Neural crest cell (in vitro differentiated cells): Measurements from ENCODE around the gene FRMD4A. TPM values are rescaled to one million over a fixed set of nuclear protein-coding genes. Genes with fewer than 3 reads are reported as not detected.

Experiments used
- DNase-seq: peaks from one replicate; pipeline ENCODE4 v3.0.0; 2021; ENCODE audit warnings: low read depth, mixed read lengths, low spot score
- H3K27ac Mint-ChIP-seq: one replicate; pipeline ENCODE4 v1.8.0; 2021; ENCODE audit warnings: mild to moderate bottlenecking, mixed read lengths; ENCODE audit not compliant: unreplicated experiment
- H3K27me3 Mint-ChIP-seq: 2 replicates; pipeline ENCODE4 v1.8.0; 2021; ENCODE audit warnings: low read depth, mild to moderate bottlenecking, mixed read lengths
- H3K36me3 Mint-ChIP-seq: 2 replicates; pipeline ENCODE4 v1.8.0; 2021; ENCODE audit warnings: low read depth, mild to moderate bottlenecking, mixed read lengths
- H3K4me1 Mint-ChIP-seq: 2 replicates; pipeline ENCODE4 v1.8.0; 2021; ENCODE audit warnings: mixed read lengths
- H3K4me3 Mint-ChIP-seq: one replicate; pipeline ENCODE4 v1.8.0; 2021; ENCODE audit warnings: mild to moderate bottlenecking, mixed read lengths
- H3K9me3 Mint-ChIP-seq: 2 replicates; pipeline ENCODE4 v1.8.0; 2021; ENCODE audit warnings: mixed read lengths
- total RNA-seq: library from RNA; stranded (reverse); gene quantifications from 2 replicates; pipeline ENCODE4 v1.2.1, GENCODE V29; 2021
- TF ChIP-seq, protein P1 (sequence below): fragments of 200-600 bp; sonication (generic); conservative IDR thresholded peaks from 2 replicates; pipeline ENCODE4 v1.5.0; 2021; ENCODE audit warnings: antibody characterized with exemption, mild to moderate bottlenecking

Gene FRMD4A
- total RNA-seq, 1 donor from 2014 or later, result 65.3 TPM

- Mint-ChIP-seq H3K27me3 (no peaks in the 10 kb centered on the region), H3K27ac (no peak overlapping the region), H3K36me3 (no peaks in the 10 kb centered on the region), H3K4me3 (no peak overlapping the region), H3K4me1 (peaks cover 12% of the 10 kb centered on the region), H3K9me3 (no peaks in the 10 kb centered on the region)
- DNase-seq, result no peak
- TF ChIP-seq, protein P1, sequence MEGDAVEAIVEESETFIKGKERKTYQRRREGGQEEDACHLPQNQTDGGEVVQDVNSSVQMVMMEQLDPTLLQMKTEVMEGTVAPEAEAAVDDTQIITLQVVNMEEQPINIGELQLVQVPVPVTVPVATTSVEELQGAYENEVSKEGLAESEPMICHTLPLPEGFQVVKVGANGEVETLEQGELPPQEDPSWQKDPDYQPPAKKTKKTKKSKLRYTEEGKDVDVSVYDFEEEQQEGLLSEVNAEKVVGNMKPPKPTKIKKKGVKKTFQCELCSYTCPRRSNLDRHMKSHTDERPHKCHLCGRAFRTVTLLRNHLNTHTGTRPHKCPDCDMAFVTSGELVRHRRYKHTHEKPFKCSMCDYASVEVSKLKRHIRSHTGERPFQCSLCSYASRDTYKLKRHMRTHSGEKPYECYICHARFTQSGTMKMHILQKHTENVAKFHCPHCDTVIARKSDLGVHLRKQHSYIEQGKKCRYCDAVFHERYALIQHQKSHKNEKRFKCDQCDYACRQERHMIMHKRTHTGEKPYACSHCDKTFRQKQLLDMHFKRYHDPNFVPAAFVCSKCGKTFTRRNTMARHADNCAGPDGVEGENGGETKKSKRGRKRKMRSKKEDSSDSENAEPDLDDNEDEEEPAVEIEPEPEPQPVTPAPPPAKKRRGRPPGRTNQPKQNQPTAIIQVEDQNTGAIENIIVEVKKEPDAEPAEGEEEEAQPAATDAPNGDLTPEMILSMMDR, result no peak
Observed at GRCh38 chr10:14262836-14263425, 67.8 kb downstream of the FRMD4A start.

GRCh38 chr10:14261336-14261735 is 69.4 kb downstream of the FRMD4A start:
- TF ChIP-seq, protein P1, result no peak
- peaks cover 12% of the 10 kb centered on the region for H3K4me1 Mint-ChIP-seq
- no peak overlapping the region for H3K4me3 Mint-ChIP-seq
- no peaks in the 10 kb centered on the region for H3K36me3 Mint-ChIP-seq
- peaks cover 3% of the 10 kb centered on the region for H3K9me3 Mint-ChIP-seq
- no peak for DNase-seq
- H3K27me3 Mint-ChIP-seq, result no peaks in the 10 kb centered on the region
- H3K27ac Mint-ChIP-seq, result no peak overlapping the region

DNA sequence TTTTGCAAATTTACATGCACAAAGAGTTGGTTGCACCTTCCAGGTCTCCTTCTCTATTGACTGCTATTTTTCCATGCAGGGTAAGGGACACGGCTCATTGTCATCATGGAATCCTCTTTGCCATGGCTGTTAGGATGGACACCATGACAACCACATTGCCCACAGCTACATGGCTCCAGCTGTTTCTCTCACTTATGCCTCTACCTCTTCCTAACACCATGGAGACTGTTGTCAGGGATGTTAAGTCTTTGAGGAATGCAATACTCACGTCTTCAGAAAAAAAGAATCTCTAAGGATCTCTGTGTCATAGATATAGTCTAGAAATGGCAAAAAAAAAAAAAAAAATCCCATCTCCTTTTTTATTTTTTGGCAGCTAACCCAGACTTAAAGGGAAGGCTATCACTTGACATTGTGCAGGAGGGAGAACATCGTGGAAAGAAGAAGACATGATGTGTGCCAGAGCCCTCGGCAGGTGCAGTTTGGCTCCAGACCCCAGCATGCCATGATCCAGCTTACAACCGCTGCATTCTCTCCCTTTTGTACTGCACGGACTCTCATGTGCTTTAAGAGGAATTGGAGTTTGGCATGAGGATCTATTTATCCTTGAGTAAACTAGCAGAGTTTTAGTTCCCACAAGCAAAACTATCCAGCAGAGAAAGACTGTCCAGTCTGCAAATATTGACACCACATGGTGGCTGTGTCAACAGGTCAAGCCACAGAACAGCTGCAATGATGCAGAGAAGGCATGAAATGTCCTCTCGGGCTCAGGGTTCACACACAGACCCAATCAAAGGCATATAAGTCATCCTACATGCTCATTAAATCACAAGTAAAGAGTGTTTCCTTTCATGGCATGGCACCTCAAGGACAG is 70.8 kb downstream of the FRMD4A start:
- Mint-ChIP-seq H3K27ac (no peak overlapping the region), H3K4me3 (no peak overlapping the region), H3K27me3 (no peaks in the 10 kb centered on the region), H3K36me3 (no peaks in the 10 kb centered on the region), H3K4me1 (peaks cover 12% of the 10 kb centered on the region), H3K9me3 (peaks cover 3% of the 10 kb centered on the region)
- no peak for DNase-seq
- TF ChIP-seq, protein P1, result no peak

DNA sequence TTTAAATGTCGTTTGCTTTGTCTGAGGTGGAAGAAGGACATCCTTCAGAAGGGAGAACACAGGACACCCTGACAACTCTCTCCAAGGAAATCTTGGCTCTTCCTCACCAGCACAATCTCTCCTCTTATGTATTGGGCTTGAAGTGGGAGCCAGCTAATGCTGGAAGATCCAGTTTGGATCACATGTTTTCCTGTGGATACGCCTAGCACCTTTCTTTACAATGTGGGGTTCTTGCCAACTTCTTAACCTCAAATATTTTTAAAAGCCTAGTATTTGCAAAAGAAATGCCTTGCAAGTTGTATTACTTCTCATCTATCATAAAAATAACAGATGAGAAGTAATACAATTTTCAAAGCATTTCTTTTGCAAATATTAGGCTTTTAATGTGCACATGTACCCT is 76.4 kb downstream of the FRMD4A start:
- H3K9me3 Mint-ChIP-seq, result peaks cover 3% of the 10 kb centered on the region
- H3K4me1 Mint-ChIP-seq, result no peaks in the 10 kb centered on the region
- no peaks in the 10 kb centered on the region for H3K36me3 Mint-ChIP-seq
- no peak overlapping the region for H3K4me3 Mint-ChIP-seq
- no peak overlapping the region for H3K27ac Mint-ChIP-seq
- H3K27me3 Mint-ChIP-seq, result peaks cover 3% of the 10 kb centered on the region
- DNase-seq, result no peak
- TF ChIP-seq, protein P1, result no peak

DNA sequence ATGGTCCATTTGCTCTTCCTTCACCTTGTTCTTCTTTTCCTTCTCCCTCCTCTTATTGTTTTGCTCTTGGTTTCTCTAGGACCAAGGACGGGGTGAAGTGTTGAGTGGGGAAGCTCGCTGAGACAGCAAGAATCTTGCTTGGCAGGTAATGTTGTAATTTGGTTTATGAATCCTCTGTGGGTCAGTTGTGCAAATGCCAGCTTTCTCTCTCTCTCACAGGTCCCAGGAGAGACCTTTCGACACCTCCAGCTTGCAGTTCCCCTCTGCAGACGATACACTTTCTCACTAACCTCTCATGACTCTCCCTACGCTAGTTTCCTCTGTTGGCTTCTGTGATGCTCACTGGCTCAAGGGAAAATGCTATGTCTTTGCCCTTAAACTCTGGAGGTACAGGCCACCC is 77.0 kb downstream of the FRMD4A start:
- peaks cover 3% of the 10 kb centered on the region for H3K27me3 Mint-ChIP-seq
- peaks cover 3% of the 10 kb centered on the region for H3K9me3 Mint-ChIP-seq
- no peak for DNase-seq
- H3K4me3 Mint-ChIP-seq, result no peak overlapping the region
- H3K27ac Mint-ChIP-seq, result no peak overlapping the region
- no peaks in the 10 kb centered on the region for H3K4me1 Mint-ChIP-seq
- TF ChIP-seq, protein P1, result no peak
- H3K36me3 Mint-ChIP-seq, result no peaks in the 10 kb centered on the region
